Urinary bladder (tissue), 4 donors: Measurements from ENCODE around the gene RAB28. TPM values are rescaled to one million over a fixed set of nuclear protein-coding genes. Genes with fewer than 3 reads are reported as not detected.

Source experiments
- DNase-seq: peaks from one replicate; pipeline ENCODE4 v3.0.0-alpha.2; 2015; ENCODE audit errors: extremely low spot score
- H3K27ac ChIP-seq: one replicate; pipeline ENCODE4 v1.5.1; 2013; ENCODE audit warnings: low read depth, mild to moderate bottlenecking, moderate library complexity
- H3K36me3 ChIP-seq: one replicate; pipeline ENCODE4 v1.6.1; 2013; ENCODE audit warnings: mild to moderate bottlenecking, moderate library complexity; ENCODE audit not compliant: insufficient read depth
- H3K4me1 ChIP-seq: one replicate; pipeline ENCODE4 v1.6.1; 2013; ENCODE audit warnings: mild to moderate bottlenecking, moderate library complexity; ENCODE audit not compliant: insufficient read depth
- H3K4me3 ChIP-seq: one replicate; pipeline ENCODE4 v1.5.1; 2013; ENCODE audit warnings: low read depth, low read length
- WGBS: extraction: QIAGEN DNeasy Blood & Tissue Kit; methylation state at CpG from one replicate; pipeline ENCODE4 v1.1.7; 2013; 5-methylcytosine and 5-hydroxymethylcytosine counted together
- polyA plus RNA-seq: library from polyadenylated mRNA; stranded (reverse); fragments of 200-250 nt; gene quantifications from one replicate; pipeline ENCODE4 v1.2.3, GENCODE V29; 2013
- total RNA-seq: library from RNA; depleted of rRNA; stranded (reverse); fragments of >200 nt; gene quantifications from one replicate; pipeline ENCODE4 v1.2.3, GENCODE V29; 2014
- donor health status: healthy with polysubstance abuse.
- donor health status: healthy.

Gene RAB28
- total and polyA plus RNA-seq, 2 donors, result 16.9 to 28.5 TPM

- peak; percentile 29 for DNase-seq
- Histone ChIP-seq H3K4me1 (peaks cover 3% of the 10 kb centered on the region), H3K4me3 (peak overlapping the region; percentile 70), H3K27ac (no peak overlapping the region), H3K36me3 (no peaks in the 10 kb centered on the region)
- 2% methylated on average over 23 of the region's 23 CpGs for WGBS
These were observed 645 bp upstream of the RAB28 start for GRCh38 chr4:13484749-13485221.

GRCh38 chr4:13483768-13484121, 395 bp downstream of the RAB28 start:
- peak overlapping the region; percentile 70 for H3K4me3 ChIP-seq
- under 1% methylated on average over 30 of the region's 30 CpGs for WGBS
- DNase-seq, result no peak
- no peaks in the 10 kb centered on the region for H3K36me3 ChIP-seq
- H3K4me1 ChIP-seq, result peaks cover 3% of the 10 kb centered on the region
- H3K27ac ChIP-seq, result peak overlapping the region; percentile 82

- Histone ChIP-seq H3K36me3 (no peaks in the 10 kb centered on the region), H3K4me1 (peaks cover 3% of the 10 kb centered on the region), H3K4me3 (peak overlapping the region; percentile 70), H3K27ac (peak overlapping the region; percentile 82)
- DNase-seq, result peak; percentile 6
- WGBS, result 12% methylated on average over 17 of the region's 17 CpGs
These were observed 888 bp downstream of the RAB28 start for GRCh38 chr4:13483136-13483767.

- H3K4me1 ChIP-seq, result peaks cover 3% of the 10 kb centered on the region
These were observed 2.6 kb downstream of the RAB28 start for GRCh38 chr4:13481569-13481968.

GRCh38 chr4:13478707-13479106, 5.4 kb downstream of the RAB28 start:
- Histone ChIP-seq H3K4me1 (peaks cover 3% of the 10 kb centered on the region), H3K36me3 (no peaks in the 10 kb centered on the region), H3K27ac (no peak overlapping the region), H3K4me3 (no peak overlapping the region)
- no peak for DNase-seq
- 90% methylated on average over 1 of the region's 1 CpG for WGBS

More at GRCh38 chr4:13481569-13481968, 2.6 kb downstream of the RAB28 start:
- WGBS, result 43% methylated on average over 1 of the region's 1 CpG
- Histone ChIP-seq H3K27ac (no peak overlapping the region), H3K4me3 (no peak overlapping the region), H3K36me3 (no peaks in the 10 kb centered on the region)
- DNase-seq, result no peak

GRCh38 chr4:13478131-13478530, 6.0 kb downstream of the RAB28 start:
- H3K4me1 ChIP-seq, result peaks cover 3% of the 10 kb centered on the region
- no peak for DNase-seq
- no peaks in the 10 kb centered on the region for H3K36me3 ChIP-seq
- 93% methylated on average over 2 of the region's 2 CpGs for WGBS
- H3K4me3 ChIP-seq, result no peak overlapping the region
- no peak overlapping the region for H3K27ac ChIP-seq

GRCh38 chr4:13476915-13477314, 7.2 kb downstream of the RAB28 start:
- no peak for DNase-seq
- H3K4me3 ChIP-seq, result no peak overlapping the region
- no peaks in the 10 kb centered on the region for H3K36me3 ChIP-seq
- H3K27ac ChIP-seq, result no peak overlapping the region
- 66% methylated on average over 2 of the region's 2 CpGs for WGBS
- H3K4me1 ChIP-seq, result no peaks in the 10 kb centered on the region

GRCh38 chr4:13476152-13476551, 8.0 kb downstream of the RAB28 start:
- no peaks in the 10 kb centered on the region for H3K36me3 ChIP-seq
- no peak overlapping the region for H3K27ac ChIP-seq
- DNase-seq, result no peak
- H3K4me3 ChIP-seq, result no peak overlapping the region
- no peaks in the 10 kb centered on the region for H3K4me1 ChIP-seq

GRCh38 chr4:13471400-13471799, 12.7 kb downstream of the RAB28 start:
- Histone ChIP-seq H3K4me1 (no peaks in the 10 kb centered on the region), H3K36me3 (peaks cover 2% of the 10 kb centered on the region), H3K27ac (no peak overlapping the region), H3K4me3 (no peak overlapping the region)
- WGBS, result 96% methylated on average over 3 of the region's 3 CpGs
- no peak for DNase-seq

GRCh38 chr4:13470379-13470778, 13.8 kb downstream of the RAB28 start:
- DNase-seq, result no peak
- H3K4me3 ChIP-seq, result no peak overlapping the region
- peaks cover 2% of the 10 kb centered on the region for H3K36me3 ChIP-seq
- no peak overlapping the region for H3K27ac ChIP-seq
- no peaks in the 10 kb centered on the region for H3K4me1 ChIP-seq

- H3K27ac ChIP-seq, result no peak overlapping the region
- no peak for DNase-seq
- WGBS, result 97% methylated on average over 3 of the region's 3 CpGs
- H3K36me3 ChIP-seq, result peaks cover 2% of the 10 kb centered on the region
- H3K4me1 ChIP-seq, result no peaks in the 10 kb centered on the region
- no peak overlapping the region for H3K4me3 ChIP-seq
These were observed 19.2 kb downstream of the RAB28 start for GRCh38 chr4:13464973-13465372.

GRCh38 chr4:13464543-13464942, 19.6 kb downstream of the RAB28 start:
- Histone ChIP-seq H3K4me3 (no peak overlapping the region), H3K36me3 (peaks cover 2% of the 10 kb centered on the region), H3K4me1 (no peaks in the 10 kb centered on the region), H3K27ac (no peak overlapping the region)
- DNase-seq, result no peak

- Histone ChIP-seq H3K36me3 (no peaks in the 10 kb centered on the region), H3K27ac (no peak overlapping the region), H3K4me1 (no peaks in the 10 kb centered on the region), H3K4me3 (no peak overlapping the region)
- WGBS, result 72% methylated on average over 6 of the region's 6 CpGs
- DNase-seq, result no peak
These were observed 22.8 kb downstream of the RAB28 start for GRCh38 chr4:13461191-13461905.

- no peaks in the 10 kb centered on the region for H3K4me1 ChIP-seq
- no peaks in the 10 kb centered on the region for H3K36me3 ChIP-seq
- 97% methylated on average over 4 of the region's 4 CpGs for WGBS
- H3K27ac ChIP-seq, result no peak overlapping the region
- no peak overlapping the region for H3K4me3 ChIP-seq
- no peak for DNase-seq
These were observed 28.7 kb downstream of the RAB28 start for GRCh38 chr4:13455411-13455810.
